ENCODE results near the gene CEP55.

Gene CEP55

GRCh38 chr10:93471110-93471651 is 25.2 kb upstream of the CEP55 start:
- no peak for DNase-seq

GRCh38 chr10:93473161-93473560 is 23.3 kb upstream of the CEP55 start:
- DNase-seq, result no peak

GRCh38 chr10:93473804-93474472 is 22.5 kb upstream of the CEP55 start:
- no peak for DNase-seq

- DNase-seq, result no peak
Observed at GRCh38 chr10:93475227-93475626, 21.2 kb upstream of the CEP55 start.

- DNase-seq, result no peak
Observed at GRCh38 chr10:93475871-93476270, 20.5 kb upstream of the CEP55 start.

- DNase-seq, result no peak
Observed at GRCh38 chr10:93476756-93477155, 19.7 kb upstream of the CEP55 start.

- DNase-seq, result no peak
Observed at GRCh38 chr10:93478873-93479272, 17.5 kb upstream of the CEP55 start.

- DNase-seq, result no peak
Observed at GRCh38 chr10:93481637-93482144, 14.7 kb upstream of the CEP55 start.

- peak; percentile 51 for DNase-seq
Observed at GRCh38 chr10:93482145-93482834, 14.1 kb upstream of the CEP55 start, which contains the start of gene MYOF. TSS of gene MYOF (minus strand) at chr10:93482334. CDS start at chr10:93482194, 140 bp downstream.

- peak; percentile 11 for DNase-seq
Observed at GRCh38 chr10:93485690-93486089, 10.7 kb upstream of the CEP55 start.

- DNase-seq, result no peak
Observed at GRCh38 chr10:93488956-93489528, 7.4 kb upstream of the CEP55 start.

GRCh38 chr10:93491602-93492121 is 4.8 kb upstream of the CEP55 start:
- DNase-seq, result no peak

GRCh38 chr10:93493162-93493561 is 3.2 kb upstream of the CEP55 start:
- no peak for DNase-seq

- DNase-seq, result no peak
Observed at GRCh38 chr10:93494494-93494893, 1.9 kb upstream of the CEP55 start.

- peak; percentile 63 for DNase-seq
Observed at GRCh38 chr10:93495654-93496321, 624 bp upstream of the CEP55 start.

- DNase-seq, result no peak
Observed at GRCh38 chr10:93498166-93498565, 1.8 kb downstream of the CEP55 start.

GRCh38 chr10:93501650-93502049 is 5.2 kb downstream of the CEP55 start:
- DNase-seq, result no peak

GRCh38 chr10:93503075-93503474 is 6.7 kb downstream of the CEP55 start:
- no peak for DNase-seq

GRCh38 chr10:93505075-93505474 is 8.7 kb downstream of the CEP55 start:
- DNase-seq, result no peak

GRCh38 chr10:93509816-93510215 is 13.4 kb downstream of the CEP55 start:
- DNase-seq, result no peak

- no peak for DNase-seq
Observed at GRCh38 chr10:93512565-93512964, 16.2 kb downstream of the CEP55 start.

- no peak for DNase-seq
Observed at GRCh38 chr10:93513091-93513490, 16.7 kb downstream of the CEP55 start.

GRCh38 chr10:93514521-93514920 is 18.1 kb downstream of the CEP55 start:
- DNase-seq, result peak; percentile 14

All from NCI-H2171 treated with DMSO at 0.1 percent for 48 hours (cell line).